ENCODE data around the gene DAPP1.

GRCh38 chr4:99855678-99856077, 39.1 kb downstream of the DAPP1 start:
- TF ChIP-seq, protein P1, sequence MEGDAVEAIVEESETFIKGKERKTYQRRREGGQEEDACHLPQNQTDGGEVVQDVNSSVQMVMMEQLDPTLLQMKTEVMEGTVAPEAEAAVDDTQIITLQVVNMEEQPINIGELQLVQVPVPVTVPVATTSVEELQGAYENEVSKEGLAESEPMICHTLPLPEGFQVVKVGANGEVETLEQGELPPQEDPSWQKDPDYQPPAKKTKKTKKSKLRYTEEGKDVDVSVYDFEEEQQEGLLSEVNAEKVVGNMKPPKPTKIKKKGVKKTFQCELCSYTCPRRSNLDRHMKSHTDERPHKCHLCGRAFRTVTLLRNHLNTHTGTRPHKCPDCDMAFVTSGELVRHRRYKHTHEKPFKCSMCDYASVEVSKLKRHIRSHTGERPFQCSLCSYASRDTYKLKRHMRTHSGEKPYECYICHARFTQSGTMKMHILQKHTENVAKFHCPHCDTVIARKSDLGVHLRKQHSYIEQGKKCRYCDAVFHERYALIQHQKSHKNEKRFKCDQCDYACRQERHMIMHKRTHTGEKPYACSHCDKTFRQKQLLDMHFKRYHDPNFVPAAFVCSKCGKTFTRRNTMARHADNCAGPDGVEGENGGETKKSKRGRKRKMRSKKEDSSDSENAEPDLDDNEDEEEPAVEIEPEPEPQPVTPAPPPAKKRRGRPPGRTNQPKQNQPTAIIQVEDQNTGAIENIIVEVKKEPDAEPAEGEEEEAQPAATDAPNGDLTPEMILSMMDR (conservative IDR thresholded peaks at IDR 0.05; ENCODE audit: low read length) = no peak
- no peak for TF ChIP-seq EZH2phosphoT487 (IDR thresholded peaks at IDR 0.05; ENCODE audit: borderline replicate concordance, low read depth, low read length)
